GM20431 (cell line): ENCODE measurements around the gene FAM184A.
"Not testable (repeated sequence)": the region's sequence is repeated elsewhere in the genome, so short reads cannot be mapped to it uniquely, and the experiment has no call there.

ENCODE experiments used
- in situ Hi-C: fragments of 300-500 bp; cut with MseI, MboI; formaldehyde crosslinking; loops from one replicate; pipeline ENCODE4 v1.15.0; 2020; ENCODE audit warnings: low sequenced_read_pairs; ENCODE audit not compliant: unreplicated experiment

FAM184A gene

DNA sequence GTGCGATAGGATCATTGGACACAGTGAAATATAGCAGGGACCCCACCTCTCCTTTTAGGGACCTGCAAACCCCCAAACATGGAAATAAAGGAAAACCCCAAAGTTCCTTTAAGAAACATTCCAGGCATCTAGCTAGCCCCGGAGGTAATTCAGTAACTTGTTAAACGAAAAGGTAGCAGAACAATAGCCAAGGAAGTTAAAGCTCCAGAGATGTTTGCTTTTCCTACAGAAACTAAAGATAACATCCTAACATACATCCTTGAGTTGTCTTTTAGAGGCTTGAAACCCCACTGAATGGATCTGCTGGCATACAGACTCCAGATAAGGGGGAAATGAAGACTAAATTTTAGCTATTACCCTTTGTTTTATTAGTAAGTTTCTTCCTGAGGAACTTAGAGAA, 51.0 kb downstream of the FAM184A start:
- in situ Hi-C loops: no loop called here

DNA sequence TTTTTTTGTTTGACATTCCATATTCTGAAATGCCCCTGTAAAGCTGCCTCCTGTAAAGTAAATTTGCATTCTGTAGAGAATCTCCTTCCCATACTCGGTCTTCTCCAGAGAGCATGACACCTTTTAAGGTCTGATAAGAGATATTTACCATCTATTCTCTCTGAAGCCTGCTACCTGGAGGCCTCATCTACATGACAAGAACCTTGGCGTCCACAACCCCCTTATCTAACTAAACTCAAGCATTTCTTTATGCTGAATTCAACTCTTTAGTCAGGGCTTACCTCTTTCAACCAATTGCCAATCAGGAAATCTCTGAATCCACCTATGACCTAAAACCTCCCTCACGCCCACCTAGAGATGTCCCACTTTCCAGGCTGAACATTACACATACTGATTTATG, 51.6 kb downstream of the FAM184A start:
- in situ Hi-C loops: no loop called here

DNA sequence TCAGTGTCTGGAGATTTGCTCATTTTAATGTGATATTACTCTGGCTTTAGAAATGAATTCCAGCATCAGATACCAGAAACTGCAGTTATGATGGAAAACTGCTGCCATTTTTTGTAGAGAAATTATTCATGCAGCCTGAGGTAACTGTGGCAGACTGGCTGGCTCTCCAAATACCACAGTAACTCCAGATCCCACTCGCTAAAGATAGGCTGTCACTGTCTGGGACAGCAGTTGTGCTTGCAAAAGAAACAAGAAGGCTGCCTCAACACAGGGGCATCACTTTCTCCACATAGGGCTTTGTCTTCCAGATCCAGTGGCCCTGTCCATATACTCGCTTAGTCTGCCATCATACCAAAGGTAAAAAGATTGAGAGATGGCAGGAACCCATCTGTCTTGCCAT, 52.7 kb downstream of the FAM184A start:
- in situ Hi-C loops: no loop called here

DNA sequence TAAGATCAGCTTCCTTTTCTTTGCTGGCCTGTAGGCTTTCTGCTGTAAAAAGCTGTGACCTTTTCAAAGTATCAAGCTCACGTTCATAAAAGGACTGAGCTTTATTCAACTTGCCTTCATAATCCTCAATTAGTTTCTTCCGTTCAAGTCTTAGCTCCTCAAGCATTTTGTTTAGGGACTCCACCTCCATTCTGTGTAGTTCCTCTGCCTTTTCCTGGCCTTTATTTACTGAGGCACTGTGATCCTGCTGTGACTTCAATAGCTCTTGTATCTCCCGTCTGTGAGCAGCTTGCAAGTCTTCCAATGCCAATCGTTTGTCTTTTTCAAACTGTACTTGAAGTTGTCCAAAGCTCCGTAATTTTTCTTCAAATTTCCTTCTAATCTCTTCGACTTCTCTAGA, 54.4 kb downstream of the FAM184A start:
- in situ Hi-C loops: no loop called here

DNA sequence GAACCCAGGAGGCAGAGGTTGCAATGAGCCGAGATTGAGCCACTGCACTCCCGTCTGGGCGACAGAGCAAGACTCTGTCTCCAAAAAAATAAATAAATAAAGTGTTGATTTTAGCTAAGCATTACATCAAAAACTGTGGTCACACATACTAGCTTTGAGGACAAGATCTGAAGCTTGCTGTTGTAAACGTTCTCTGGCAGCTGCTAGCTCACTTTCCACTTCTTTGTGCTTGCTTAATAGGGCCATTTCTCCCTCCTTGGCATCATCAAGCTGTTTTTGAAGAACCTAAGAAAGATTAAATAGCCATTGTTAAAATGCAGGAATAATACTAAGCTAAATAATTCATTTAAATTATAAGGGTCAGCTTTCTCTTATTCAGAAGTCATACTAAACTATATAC, 55.7 kb downstream of the FAM184A start:
- in situ Hi-C loops: no loop called here

DNA sequence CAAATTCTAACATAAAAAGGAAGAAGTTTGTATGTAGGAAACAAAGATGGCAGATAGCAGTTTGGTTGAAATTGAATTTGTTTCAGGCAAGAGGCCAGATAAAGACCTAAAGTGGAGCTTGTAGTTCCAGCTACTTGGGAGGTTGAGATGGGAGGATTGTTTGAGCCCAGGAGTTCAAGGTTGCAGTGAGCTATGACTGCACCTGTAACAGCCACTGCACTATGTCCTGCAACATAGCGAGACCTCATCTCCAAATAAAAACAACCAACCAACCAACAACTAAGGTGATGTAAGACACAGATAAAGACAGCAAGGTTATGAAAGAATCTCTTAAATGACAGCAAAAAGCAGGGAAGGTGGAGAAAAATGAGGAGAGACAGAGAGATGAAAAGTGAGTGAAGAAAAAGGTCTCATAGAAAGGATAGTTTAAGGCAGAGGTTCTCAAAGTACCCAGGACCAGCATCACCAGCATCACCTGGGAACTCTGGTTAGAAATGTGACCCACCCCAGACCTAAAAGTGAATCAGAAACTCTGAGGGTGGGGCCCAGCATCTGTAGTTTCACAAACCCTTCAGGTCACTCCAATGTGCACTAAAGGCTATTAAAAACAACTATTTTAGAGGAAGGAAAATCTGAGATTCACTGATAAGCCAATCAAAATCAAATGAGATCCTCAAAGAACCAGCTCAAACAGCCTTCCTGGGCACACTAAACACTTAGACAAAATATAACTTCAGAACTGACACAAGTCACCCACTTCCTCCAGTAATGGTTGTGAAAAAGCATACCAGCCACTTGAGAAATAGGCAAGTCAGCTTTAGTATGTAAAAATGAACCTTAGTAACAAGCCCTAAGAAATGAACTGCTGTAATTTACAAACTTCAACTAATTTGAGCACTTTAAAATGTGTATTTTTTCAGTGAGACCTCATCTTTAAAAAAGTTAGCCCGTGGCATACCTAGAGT, 57.6 kb downstream of the FAM184A start:
- in situ Hi-C loops: no loop called here

DNA sequence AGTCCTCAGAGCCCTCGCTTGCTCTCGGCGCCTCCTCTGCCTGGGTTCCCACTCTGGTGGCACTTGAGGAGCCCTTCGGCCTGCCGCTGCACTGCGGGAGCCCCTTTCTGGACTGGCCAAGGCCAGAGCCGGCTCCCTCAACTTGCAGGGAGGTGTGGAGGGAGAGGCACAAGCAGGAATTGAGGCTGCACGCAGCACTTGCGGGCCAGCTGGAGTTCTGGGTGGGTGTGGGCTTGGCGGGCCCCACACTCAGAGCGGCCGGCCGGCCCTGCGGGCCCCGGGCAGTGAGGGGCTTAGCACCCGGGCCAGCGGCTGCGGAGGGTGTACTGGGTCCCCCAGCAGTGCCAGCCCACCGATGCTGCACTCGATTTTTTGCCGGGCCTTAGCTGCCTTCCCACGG, 63.3 kb downstream of the FAM184A start:
- in situ Hi-C loops: not testable (repeated sequence)

DNA sequence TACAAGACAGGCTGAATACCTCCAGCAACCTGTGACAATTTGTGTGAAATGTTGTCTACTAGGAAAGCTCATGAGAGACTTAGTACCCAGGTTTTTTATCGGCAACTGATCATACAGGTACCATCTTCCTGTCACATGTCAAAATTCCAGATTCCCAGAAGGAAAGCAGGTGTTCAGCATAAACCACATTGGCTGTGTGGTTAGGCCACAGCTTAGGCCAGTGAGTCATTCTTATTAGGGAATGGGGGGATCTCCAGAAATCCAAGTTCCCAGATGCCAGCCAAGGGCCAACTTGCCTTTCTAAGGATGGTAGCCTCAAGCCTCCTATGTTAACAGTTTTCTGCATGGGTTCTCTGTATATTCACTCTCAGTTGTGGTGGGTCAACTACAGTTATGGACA, 65.9 kb downstream of the FAM184A start:
- in situ Hi-C loops: no loop called here

DNA sequence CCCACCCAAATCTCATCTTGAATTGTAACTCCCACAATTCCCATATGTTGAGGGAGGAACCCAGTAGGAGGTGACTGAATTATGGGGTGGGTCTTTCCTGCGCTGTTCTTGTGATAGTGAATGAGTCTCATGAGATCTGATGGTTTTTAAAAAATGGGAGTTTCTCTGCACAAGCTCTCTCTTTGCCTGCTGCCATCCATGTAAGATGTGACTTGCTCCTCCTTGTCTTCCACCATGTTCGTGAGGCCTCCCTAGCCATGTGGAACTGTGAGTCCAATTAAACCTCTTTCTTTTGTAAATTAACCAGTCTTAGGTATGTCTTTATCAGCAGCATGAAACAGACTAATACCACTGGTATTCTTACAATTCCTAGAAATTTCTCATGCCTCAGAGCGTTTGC, 69.2 kb downstream of the FAM184A start:
- in situ Hi-C loops: not testable (repeated sequence)

DNA sequence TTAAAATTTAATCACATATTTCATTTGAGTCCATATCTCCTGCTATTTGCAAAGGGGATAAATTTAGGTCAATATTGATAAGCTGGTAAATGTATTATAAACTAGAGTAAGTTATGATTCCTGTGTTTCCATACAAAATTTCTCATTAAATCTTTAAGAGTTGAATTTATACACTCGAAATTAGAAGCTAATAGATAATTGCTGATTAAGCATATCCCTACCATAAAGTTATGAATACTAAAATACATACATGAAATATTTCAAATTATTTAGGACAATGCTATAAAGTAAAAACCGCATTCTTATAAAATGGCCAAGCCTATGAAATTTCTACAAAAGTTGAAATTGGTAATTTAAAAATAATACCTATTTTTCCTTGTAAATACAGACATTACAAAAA, 71.5 kb downstream of the FAM184A start:
- in situ Hi-C loops: no loop called here

DNA sequence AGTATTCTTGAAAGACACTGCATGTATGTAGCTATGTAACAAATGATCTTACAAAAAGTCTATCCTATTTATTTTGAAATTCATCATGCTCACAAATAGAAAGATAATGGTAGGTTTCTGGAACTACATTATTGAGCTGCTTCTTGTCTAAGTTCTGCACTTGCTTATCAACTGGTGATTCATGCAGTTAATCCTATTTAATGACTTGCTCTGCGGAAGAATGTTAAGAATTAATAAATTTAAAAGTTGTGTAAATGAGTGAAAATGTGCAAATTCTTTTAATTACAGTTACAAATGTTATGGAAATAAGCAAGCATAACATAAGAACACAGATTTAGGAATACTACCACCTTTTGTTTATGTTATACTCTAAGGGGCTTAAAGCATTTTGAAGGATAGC, 76.4 kb downstream of the FAM184A start:
- in situ Hi-C loops: no loop called here

DNA sequence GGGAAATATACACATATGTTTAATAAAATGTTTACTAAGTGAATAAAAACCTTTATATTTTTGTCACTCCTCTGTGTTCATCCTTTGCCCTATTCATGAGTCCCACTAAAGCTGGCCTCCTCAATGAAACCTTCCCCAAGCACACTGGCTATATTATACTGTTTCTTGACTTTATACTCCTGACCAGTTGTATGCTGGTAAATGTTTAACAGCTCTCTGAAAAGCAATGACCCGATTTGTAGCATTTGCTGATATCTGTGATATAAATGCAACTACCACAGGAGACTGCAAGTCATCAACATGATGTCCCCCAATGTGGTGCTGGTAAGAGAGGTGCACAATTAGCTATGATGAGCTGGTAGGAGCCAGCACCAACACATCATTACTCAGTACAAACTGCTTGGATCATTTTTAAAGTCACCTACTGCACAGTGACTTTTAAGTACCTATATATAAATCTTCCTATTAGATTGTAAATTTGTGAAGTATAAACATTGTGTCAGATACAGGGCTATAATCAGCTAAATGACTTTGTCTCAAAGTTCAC, 78.9 kb downstream of the FAM184A start:
- in situ Hi-C loops: no loop called here

DNA sequence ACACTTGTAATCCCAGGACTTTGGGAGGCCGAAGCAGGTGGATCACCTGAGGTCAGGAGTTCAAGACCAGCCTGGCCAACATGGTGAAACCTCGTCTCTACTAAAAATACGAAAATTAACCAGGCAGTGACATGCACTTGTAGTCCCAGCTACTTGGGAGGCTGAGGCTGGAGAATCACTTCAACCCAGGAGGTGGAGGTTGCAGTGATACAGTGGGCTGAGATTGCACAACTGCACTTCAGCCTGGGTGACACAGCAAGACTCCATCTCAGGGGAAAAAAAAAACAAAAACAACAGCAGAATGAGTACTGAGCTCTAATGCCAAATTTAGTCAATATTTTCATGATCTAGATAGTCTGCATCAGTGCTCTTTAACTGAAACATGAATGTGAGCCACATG, 81.0 kb downstream of the FAM184A start:
- in situ Hi-C loops: not testable (repeated sequence)

DNA sequence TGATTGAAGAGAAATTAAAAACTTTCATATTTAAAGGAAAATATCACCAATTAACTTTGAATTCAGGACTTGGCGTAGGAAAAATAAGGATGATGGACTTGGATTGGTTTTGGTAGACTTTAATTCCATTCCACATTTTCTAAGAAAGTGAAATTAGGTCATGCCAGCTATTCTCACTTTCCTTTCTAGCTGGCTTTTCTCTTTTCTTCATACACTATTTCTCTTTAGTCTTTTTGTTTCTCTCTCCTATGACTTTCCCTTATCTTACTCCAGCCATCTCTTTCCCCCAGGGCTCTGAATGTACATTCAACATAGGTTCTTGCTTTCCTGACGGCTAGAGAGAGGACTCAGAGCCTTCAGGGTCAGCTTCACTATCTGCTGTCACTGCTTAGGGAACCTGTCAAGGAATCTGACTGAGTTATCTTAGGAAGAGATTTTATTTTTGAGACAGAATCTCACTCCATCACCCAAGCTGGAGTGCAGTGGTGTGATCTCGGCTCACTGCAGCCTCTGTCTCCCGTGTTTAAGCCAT, 82.1 kb downstream of the FAM184A start:
- in situ Hi-C loops: no loop called here

DNA sequence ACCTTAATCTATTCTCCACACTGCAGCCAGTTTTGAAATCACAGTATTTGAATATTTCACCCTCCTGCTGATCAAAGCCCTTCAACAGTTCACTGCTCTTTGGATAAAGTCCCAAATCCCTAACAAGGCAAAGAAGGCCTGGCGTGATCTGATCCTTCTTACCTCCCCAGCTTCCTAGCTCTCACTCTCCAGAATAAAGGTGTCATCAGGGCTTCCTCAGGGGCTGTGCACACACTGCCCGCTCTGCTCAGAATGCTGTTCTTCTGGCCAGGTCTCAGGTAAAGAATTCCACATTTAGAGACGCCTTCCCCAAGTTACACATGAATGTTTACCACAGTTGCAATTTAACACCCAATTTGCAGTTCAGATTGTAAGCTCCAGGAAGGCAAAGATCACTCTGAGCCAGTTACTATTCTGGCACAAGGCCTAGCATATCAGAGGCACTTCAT, 84.6 kb downstream of the FAM184A start:
- in situ Hi-C loops: no loop called here

DNA sequence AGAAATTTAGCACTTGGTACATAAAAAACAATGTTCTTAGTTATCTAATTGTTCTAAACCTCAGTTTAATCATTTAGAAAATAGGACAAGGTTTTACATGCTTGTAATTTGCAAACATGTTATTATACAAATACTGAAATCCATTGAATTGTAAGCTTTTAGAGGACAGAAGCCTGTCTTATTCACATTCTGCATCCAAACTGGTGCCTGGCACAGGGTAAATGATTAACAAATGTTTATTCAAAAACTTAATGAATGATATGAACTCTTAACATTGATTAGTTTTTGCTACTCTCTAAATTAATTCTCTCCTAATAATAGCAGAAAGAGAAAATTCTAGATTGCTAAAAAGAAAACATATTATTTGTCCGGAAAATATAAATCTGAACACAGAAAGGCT, 85.1 kb downstream of the FAM184A start:
- in situ Hi-C loops: no loop called here

DNA sequence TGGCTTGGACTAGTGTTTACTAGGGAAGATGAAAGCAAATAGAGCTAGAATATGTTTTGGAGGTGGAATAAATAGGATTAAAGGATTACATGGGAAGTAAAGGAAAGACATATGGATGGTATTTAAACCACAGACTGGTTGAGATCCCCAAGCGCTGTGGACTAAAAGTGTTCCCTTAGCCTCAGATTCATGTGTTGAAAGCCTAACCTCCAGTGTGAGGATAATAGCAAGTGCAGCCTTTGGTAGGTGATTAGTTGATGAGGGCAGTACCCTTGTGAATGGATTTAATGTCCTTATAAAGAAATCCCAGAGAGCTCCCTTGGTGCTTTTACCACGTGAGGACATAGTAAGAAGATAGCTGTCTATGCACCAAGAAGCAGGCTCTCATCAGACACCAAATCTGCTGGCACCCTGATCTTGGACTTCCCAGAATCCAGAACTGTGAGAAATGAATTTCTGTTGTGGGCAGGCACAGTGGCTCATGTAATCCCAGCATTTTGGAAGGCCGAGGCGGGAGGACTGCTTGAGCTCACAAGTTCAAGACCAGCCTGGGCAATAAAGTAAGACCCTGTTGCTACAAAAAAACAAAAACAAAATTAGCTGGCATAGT, 86.2 kb downstream of the FAM184A start:
- in situ Hi-C loops: no loop called here

DNA sequence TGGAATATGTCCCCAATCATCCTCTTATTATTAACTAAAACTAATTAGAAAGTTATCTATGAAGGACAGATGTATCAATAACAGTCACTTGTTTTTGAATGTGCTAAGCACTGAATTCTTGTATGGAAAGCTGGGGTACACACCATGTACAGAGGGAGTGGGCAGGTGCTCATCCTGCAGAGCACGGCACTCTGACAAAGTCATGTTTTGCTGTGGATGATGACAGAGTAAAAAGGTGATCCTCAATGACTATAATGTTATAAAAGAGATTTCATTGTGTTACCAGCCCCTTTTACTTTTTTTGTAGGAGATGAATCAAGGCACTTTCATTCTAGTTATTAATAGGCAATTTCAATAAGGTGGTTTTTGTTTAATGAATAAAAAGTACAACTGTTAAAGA, 92.2 kb downstream of the FAM184A start:
- in situ Hi-C loops: no loop called here

DNA sequence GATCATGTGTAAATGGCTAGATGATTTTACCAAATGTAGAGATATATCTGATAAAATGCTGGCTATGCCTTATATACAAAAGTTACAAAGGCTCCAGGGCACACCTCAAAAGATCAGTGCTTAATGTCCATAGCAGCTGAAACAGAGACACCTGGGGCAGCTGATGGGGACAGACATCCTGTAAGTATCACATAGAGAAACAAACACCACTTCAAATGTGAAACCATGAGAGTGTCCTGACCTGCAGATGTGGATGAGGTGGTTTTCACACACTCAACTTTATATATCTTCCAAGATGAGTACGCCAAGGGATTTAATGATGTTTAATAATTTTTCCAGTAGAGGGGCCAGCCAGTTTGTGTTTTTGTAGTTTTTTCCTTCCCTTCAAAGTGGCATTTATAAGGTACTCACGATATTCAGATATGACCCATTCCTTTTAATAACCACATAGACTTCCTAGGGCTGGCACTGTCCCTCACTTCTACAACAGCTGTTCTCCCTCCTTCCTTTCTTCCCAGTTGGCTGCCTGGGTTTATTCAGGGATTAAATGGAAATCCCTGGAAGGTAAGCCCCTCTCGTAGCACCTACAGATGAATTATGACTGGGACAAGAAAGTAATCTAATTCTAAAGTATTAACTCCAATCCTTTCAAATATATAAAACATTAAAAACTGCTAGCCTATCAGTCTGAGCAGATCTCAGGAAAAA, 93.2 kb downstream of the FAM184A start:
- in situ Hi-C loops: no loop called here

DNA sequence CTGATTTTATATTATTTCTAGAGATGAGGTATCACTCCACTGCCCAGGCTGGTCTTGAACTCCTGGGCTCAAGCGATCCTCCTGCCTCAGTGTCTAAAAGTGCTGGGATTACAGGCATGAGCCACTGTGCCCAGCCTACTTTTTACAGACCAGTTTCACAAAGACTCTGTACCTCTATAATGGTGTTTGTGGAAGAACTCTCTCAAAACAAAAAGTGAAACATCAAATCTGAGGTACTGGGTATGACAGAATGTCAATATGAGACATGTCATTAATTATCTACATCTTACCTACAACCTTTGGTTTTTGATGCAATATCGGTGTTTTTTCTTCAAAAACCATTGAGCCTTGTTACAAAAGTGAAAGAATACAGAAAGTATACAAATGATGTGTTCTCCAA, 94.1 kb downstream of the FAM184A start:
- in situ Hi-C loops: no loop called here

DNA sequence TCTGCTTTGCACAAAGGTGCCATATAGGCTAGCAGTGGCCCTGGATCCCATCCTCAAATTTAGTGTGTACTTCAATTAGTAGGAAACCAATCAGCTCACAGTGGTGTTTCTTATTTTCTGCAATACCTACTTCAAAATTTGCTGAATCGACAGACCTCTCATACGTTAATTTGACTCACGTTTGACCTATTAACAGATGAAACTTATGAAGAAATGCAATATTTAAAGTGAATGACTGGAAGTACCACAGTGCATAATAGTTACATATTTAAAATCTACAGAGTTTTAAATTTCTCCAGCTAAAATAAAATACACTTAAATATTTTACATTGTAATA, 95.9 kb downstream of the FAM184A start:
- in situ Hi-C loops: no loop called here
